ENCODE data around the gene C6orf47. TPM values are rescaled to one million over a fixed set of nuclear protein-coding genes. Genes with fewer than 3 reads are reported as not detected.

The C6orf47 gene
- total RNA-seq, 1 donor from 2014 or later = 29.0 TPM

GRCh38 chr6:31614684-31615578 is 45.6 kb downstream of the C6orf47 start, which contains the start of gene AIF1:
TSS of gene AIF1 (plus strand) at chr6:31615234. CDS start at chr6:31615330, 96 bp downstream.
- no peak for DNase-seq
- H3K27me3 Mint-ChIP-seq = no peaks in the 10 kb centered on the region
- peak; percentile 38 for ATAC-seq (ENCODE audit: low read depth)

GRCh38 chr6:31614075-31614619 is 46.4 kb downstream of the C6orf47 start:
- ATAC-seq (ENCODE audit: low read depth) = peak; percentile 61
- no peak for DNase-seq
- Mint-ChIP-seq H3K27me3 (no peaks in the 10 kb centered on the region), H3K36me3 (ENCODE audit: low read depth) (no peaks in the 10 kb centered on the region), H3K27ac (peak overlapping the region; percentile 80), H3K4me3 (no peak overlapping the region), H3K4me1 (peaks cover 34% of the 10 kb centered on the region), H3K9me3 (no peaks in the 10 kb centered on the region)
- ChIA-PET CTCF (interaction anchor here (3.2 kb wide), 1 partner anchor 16 kb away, joined by 17 read pairs; no protein-coding TSS in a partner anchor), POLR2A (interaction anchor here (0.7 to 1.5 kb wide), 9 partner anchors 11 to 145 kb away, joined by 3 to 12 read pairs (median 5); partner anchors contain the start of genes BAG6, DDX39B and NCR3)
- no peak for TF ChIP-seq CTCF (IDR thresholded peaks at IDR 0.05)
- intact Hi-C loops (cut with micrococcal nuclease) = no loop called here

More at GRCh38 chr6:31614684-31615578, 45.6 kb downstream of the C6orf47 start, which contains the start of gene AIF1:
- ChIA-PET CTCF (interaction anchor here (1.8 to 3.2 kb wide), 2 partner anchors 17 to 64 kb away, joined by 6 to 17 read pairs; no protein-coding TSS in a partner anchor), POLR2A (interaction anchor here (0.6 to 1.5 kb wide), 9 partner anchors 16 to 218 kb away, joined by 3 to 10 read pairs (median 4); partner anchors contain the start of genes BAG6, DDX39B and NCR3)
- Mint-ChIP-seq H3K9me3 (peaks cover 1% of the 10 kb centered on the region), H3K4me1 (peaks cover 40% of the 10 kb centered on the region), H3K27ac (peak within 1 kb of the TSS; percentile 80), H3K36me3 (ENCODE audit: low read depth) (peaks cover under 1% of the 10 kb centered on the region), H3K4me3 (peak within 1 kb of the TSS; percentile 44)
- no peak for TF ChIP-seq CTCF (IDR thresholded peaks at IDR 0.05)
- intact Hi-C loops (cut with micrococcal nuclease) = no loop called here

- Mint-ChIP-seq H3K4me3 (no peak overlapping the region), H3K27me3 (no peaks in the 10 kb centered on the region), H3K27ac (no peak overlapping the region), H3K4me1 (peaks cover 25% of the 10 kb centered on the region), H3K36me3 (ENCODE audit: low read depth) (no peaks in the 10 kb centered on the region), H3K9me3 (no peaks in the 10 kb centered on the region)
- DNase-seq (no peak), ATAC-seq (ENCODE audit: low read depth) (no peak)
- POLR2A ChIA-PET = interaction anchor here (0.9 to 1.3 kb wide), 3 partner anchors 12 to 70 kb away, joined by 3 to 4 read pairs (median 3); partner anchors contain the start of gene DDX39B
- TF ChIP-seq CTCF (IDR thresholded peaks at IDR 0.05) = no peak
- intact Hi-C loops (cut with micrococcal nuclease) = no loop called here
- CTCF ChIA-PET = interaction anchor here (0.7 to 2.4 kb wide), 3 partner anchors 13 to 219 kb away, joined by 3 to 16 read pairs (median 4); partner anchors contain the start of genes HSPA1A and HSPA1L
Observed at GRCh38 chr6:31610968-31611367, 49.6 kb downstream of the C6orf47 start.

- Mint-ChIP-seq H3K4me1 (peaks cover 13% of the 10 kb centered on the region), H3K27me3 (no peaks in the 10 kb centered on the region), H3K36me3 (ENCODE audit: low read depth) (no peaks in the 10 kb centered on the region), H3K27ac (no peak overlapping the region), H3K9me3 (no peaks in the 10 kb centered on the region), H3K4me3 (no peak overlapping the region)
- CTCF ChIA-PET = interaction anchor here (1.9 to 2.4 kb wide), 2 partner anchors 11 to 59 kb away, joined by 5 to 16 read pairs; no protein-coding TSS in a partner anchor
- intact Hi-C loops (cut with micrococcal nuclease) = no loop called here
- DNase-seq = no peak
- POLR2A ChIA-PET = interaction anchor here (0.6 to 1.3 kb wide), 4 partner anchors 48 to 1722 kb away, joined by 3 to 9 read pairs (median 4); partner anchors contain the start of gene DDX39B
- TF ChIP-seq CTCF (IDR thresholded peaks at IDR 0.05) = no peak
- ATAC-seq (ENCODE audit: low read depth) = no peak
Observed at GRCh38 chr6:31609519-31610406, 50.8 kb downstream of the C6orf47 start.

Other genes starting within 250 kb of the C6orf47 start
- 17.2 and 17.6 TPM in 2 replicates for gene MICB, start 162.6 kb downstream of the C6orf47 start, total RNA-seq
- gene MCCD1, start 131.8 kb downstream of the C6orf47 start, total RNA-seq = not detected in 2 replicates
- 431 and 484 TPM in 2 replicates for gene DDX39B, start 118.8 kb downstream of the C6orf47 start, total RNA-seq
- gene ATP6V1G2, start 114.2 kb downstream of the C6orf47 start, total RNA-seq = 1.9 and 3.2 TPM in 2 replicates
- gene NFKBIL1, start 113.2 kb downstream of the C6orf47 start, total RNA-seq = 11.7 and 16.7 TPM in 2 replicates
- 60.4 and 66.0 TPM in 2 replicates for gene LTA, start 88.5 kb downstream of the C6orf47 start, total RNA-seq
- 135 and 139 TPM in 2 replicates for gene TNF, start 85.2 kb downstream of the C6orf47 start, total RNA-seq
- gene LTB, start 78.4 kb downstream of the C6orf47 start, total RNA-seq = 155 and 177 TPM in 2 replicates
- 7.8 and 8.4 TPM in 2 replicates for gene LST1, start 74.5 kb downstream of the C6orf47 start, total RNA-seq
- 10.0 and 11.2 TPM in 2 replicates for gene NCR3, start 67.8 kb downstream of the C6orf47 start, total RNA-seq
- gene AIF1, start 45.5 kb downstream of the C6orf47 start, total RNA-seq = 1.4 and 2.0 TPM in 2 replicates
- gene PRRC2A, start 40.1 kb downstream of the C6orf47 start, total RNA-seq = 246 and 283 TPM in 2 replicates
- 309 and 327 TPM in 2 replicates for gene BAG6, start 8.1 kb downstream of the C6orf47 start, total RNA-seq
- gene APOM, start 4.9 kb downstream of the C6orf47 start, total RNA-seq = 2.2 and 2.4 TPM in 2 replicates
- gene GPANK1, start 4.2 kb upstream of the C6orf47 start, total RNA-seq = 23.0 and 24.2 TPM in 2 replicates
- gene CSNK2B, start 5.3 kb upstream of the C6orf47 start, total RNA-seq = 190 and 191 TPM in 2 replicates
- gene LY6G5B, start 9.2 kb upstream of the C6orf47 start, total RNA-seq = 23.2 and 33.1 TPM in 2 replicates
- gene LY6G5C, start 20.3 kb upstream of the C6orf47 start, total RNA-seq = 0.29 and 0.73 TPM in 2 replicates
- 49.3 and 59.1 TPM in 2 replicates for gene ABHD16A, start 42.5 kb upstream of the C6orf47 start, total RNA-seq
- not detected in 2 replicates for gene LY6G6F, start 46.1 kb upstream of the C6orf47 start, total RNA-seq
- not detected in 2 replicates for gene LY6G6D, start 54.6 kb upstream of the C6orf47 start, total RNA-seq
- not detected in 2 replicates for gene LY6G6C, start 61.0 kb upstream of the C6orf47 start, total RNA-seq
- gene MPIG6B, start 62.6 kb upstream of the C6orf47 start, total RNA-seq = 0.12 TPM in 1 of 2 replicates, not detected in the other
- gene DDAH2, start 68.5 kb upstream of the C6orf47 start, total RNA-seq = 30.7 and 32.5 TPM in 2 replicates
- 374 and 397 TPM in 2 replicates for gene CLIC1, start 75.8 kb upstream of the C6orf47 start, total RNA-seq
- 35.4 and 47.3 TPM in 2 replicates for gene MSH5, start 79.2 kb upstream of the C6orf47 start, total RNA-seq
- gene SAPCD1, start 101.9 kb upstream of the C6orf47 start, total RNA-seq = 7.7 and 9.0 TPM in 2 replicates
- 1.6 and 2.9 TPM in 2 replicates for gene VWA7, start 116.5 kb upstream of the C6orf47 start, total RNA-seq
- gene VARS1, start 135.0 kb upstream of the C6orf47 start, total RNA-seq = 136 and 140 TPM in 2 replicates
- gene LSM2, start 146.2 kb upstream of the C6orf47 start, total RNA-seq = 61.8 and 68.6 TPM in 2 replicates
- gene HSPA1L, start 154.5 kb upstream of the C6orf47 start, total RNA-seq = 1.2 and 2.1 TPM in 2 replicates
- 27.1 and 28.1 TPM in 2 replicates for gene HSPA1A, start 154.8 kb upstream of the C6orf47 start, total RNA-seq
- gene HSPA1B, start 167.0 kb upstream of the C6orf47 start, total RNA-seq = 23.7 and 30.4 TPM in 2 replicates
- 18.3 and 19.2 TPM in 2 replicates for gene NEU1, start 202.0 kb upstream of the C6orf47 start, total RNA-seq
- gene SLC44A4, start 218.2 kb upstream of the C6orf47 start, total RNA-seq = 0.17 TPM in 1 of 2 replicates, not detected in the other
- 49.9 and 58.4 TPM in 2 replicates for gene EHMT2, start 236.9 kb upstream of the C6orf47 start, total RNA-seq
- 4.8 and 5.5 TPM in 2 replicates for gene ZBTB12, start 241.3 kb upstream of the C6orf47 start, total RNA-seq

All from activated B cell treated with CpG ODN at 0.5 μM for 24 hours (primary cell).